Erythroblast (primary cell): ENCODE results near the gene OSBPL5.

Experiments
- GATA1 ChIP-seq: IDR thresholded peaks from 2 replicates; pipeline ENCODE4 v1.6.1; 2011; ENCODE audit warnings: low read depth, mild to moderate bottlenecking, control low read depth, low read length, moderate library complexity
- POLR2A ChIP-seq: IDR thresholded peaks from 2 replicates; pipeline ENCODE4 v1.6.1; 2011; ENCODE audit warnings: mild to moderate bottlenecking, low read length

DNA sequence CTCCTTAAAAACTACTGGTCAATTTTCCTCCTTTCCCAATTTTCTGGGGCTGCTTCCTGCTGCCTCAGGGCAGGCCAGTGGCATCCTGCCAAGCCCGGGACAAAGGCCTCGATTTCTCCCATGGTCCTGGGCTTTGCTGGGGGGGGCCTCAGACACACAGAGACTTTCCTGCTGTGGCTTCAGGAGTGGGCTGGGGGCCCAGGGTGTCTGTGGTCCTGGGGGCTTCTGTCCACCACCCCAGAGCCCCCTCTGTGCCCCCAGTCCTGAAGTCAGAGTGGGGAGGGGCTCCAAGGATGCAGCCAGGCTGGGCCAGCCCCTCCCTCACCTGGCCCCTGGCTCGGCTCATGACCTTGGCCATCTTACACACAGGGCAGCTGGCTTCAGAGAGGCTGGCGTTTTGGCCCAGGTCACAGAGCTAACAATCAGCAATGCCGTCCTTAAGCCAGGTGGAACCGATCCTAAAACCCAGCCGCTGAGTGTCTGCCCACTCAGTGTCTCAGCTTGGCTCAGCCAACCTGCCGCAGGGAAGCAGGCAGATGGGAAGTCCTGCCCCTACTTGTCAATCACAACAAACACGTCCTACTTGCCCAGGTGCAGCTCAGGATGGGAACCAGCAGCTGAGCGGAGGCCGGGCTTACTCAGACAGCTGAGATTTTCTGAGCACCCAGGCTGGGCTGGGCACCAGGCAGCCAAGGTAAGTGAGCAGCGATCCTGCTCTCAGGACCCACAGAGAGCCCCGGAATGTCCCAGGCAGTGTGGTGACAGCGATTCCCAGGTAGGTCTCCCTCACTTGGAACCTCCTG is 34.6 kb downstream of the OSBPL5 start:
- no peak for TF ChIP-seq POLR2A
- no peak for TF ChIP-seq GATA1
